ENCODE data around the gene MRPL21.

Gene MRPL21

DNA sequence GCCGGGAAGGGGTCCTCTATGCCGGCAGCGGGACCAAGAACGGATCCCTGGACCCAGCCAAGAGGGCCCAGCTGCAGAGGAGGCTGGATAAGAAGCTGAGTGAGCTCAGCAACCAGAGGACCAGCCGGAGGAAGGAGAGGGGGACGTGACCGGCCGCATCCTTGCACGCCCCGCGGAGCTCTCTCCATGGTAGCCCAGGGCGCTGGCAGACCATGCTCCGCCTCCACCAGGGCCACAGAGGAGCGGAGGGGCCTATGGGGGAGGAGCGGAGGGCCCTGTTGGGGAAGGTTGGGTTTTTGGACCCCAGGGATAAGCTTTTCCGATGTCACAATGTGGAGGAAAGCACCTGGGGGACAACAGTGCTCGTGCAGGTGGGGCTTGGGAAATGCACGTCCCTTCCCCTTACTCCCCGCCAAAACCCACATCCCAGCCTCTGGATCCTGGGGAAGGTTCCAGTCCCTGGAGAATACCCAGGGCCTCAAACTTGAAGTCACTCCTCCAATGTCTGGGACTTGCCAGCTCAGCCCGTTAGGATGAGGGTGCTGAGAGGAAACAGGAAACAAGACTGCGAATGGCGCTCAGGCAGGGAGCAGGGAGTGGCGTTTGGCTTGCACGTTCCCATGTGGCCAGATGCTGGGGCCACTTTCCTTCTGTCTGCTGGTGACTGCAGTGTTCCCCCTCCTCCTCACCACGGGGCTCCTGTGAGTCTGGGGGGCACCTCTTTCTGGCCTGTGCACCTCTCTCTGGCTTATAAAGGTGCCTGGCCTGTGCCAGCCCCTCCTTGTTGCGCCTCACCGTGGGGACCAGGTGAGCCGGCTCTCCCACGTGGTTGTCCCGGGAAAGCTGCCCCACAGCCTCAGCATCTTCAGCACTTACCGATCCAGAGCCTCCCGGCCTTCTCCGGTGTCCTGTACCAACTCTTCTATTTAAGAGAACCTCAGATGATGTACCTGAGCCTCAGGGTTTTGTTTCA, 36.2 kb upstream of the MRPL21 start:
- TF ChIP-seq JUND (IDR thresholded peaks at IDR 0.05; ENCODE audit: low read depth): no peak
- in situ Hi-C loops (cut with HindIII; ENCODE audit: low pct_unique_long_range_greater_than_20kb, low sequenced_read_pairs): no loop called here
- DNase-seq (ENCODE audit: low read depth in 1 of 2, low spot score in 1 of 2): no peak

GRCh38 chr11:68938816-68939582, 35.4 kb upstream of the MRPL21 start:
- in situ Hi-C loops (cut with HindIII; ENCODE audit: low pct_unique_long_range_greater_than_20kb, low sequenced_read_pairs): no loop called here
- DNase-seq (ENCODE audit: low read depth in 1 of 2, low spot score in 1 of 2): no peak
- no peak for TF ChIP-seq JUND (IDR thresholded peaks at IDR 0.05; ENCODE audit: low read depth)

DNA sequence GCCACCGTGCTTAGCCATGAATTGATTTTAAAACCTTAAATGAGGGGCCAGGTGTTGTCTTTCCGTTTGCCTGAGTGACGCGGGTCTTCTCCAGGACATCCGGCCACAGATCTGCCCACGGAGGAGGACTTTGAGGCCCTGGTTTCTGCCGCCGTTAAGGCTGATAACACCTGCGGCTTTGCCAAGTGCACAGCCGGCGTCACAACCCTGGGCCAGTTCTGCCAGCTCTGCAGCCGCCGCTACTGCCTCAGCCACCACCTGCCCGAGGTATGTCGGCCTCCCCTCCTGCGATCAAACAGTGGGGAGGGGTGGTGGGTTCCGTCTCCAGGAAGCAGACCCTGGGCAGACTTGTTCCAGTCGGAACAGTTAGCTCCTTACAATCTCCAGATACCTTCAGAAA, 34.5 kb upstream of the MRPL21 start:
- TF ChIP-seq JUND (IDR thresholded peaks at IDR 0.05; ENCODE audit: low read depth): no peak
- no peak for DNase-seq (ENCODE audit: low read depth in 1 of 2, low spot score in 1 of 2)
- in situ Hi-C loops (cut with HindIII; ENCODE audit: low pct_unique_long_range_greater_than_20kb, low sequenced_read_pairs): no loop called here

- in situ Hi-C loops (cut with HindIII; ENCODE audit: low pct_unique_long_range_greater_than_20kb, low sequenced_read_pairs): no loop called here
- DNase-seq (ENCODE audit: low read depth in 1 of 2, low spot score in 1 of 2): no peak
- no peak for TF ChIP-seq JUND (IDR thresholded peaks at IDR 0.05; ENCODE audit: low read depth)
These were observed 33.3 kb upstream of the MRPL21 start for GRCh38 chr11:68936676-68937620.

- TF ChIP-seq JUND (IDR thresholded peaks at IDR 0.05; ENCODE audit: low read depth): no peak
- in situ Hi-C loops (cut with HindIII; ENCODE audit: low pct_unique_long_range_greater_than_20kb, low sequenced_read_pairs): no loop called here
- DNase-seq (ENCODE audit: low read depth in 1 of 2, low spot score in 1 of 2): no peak
These were observed 32.7 kb upstream of the MRPL21 start for GRCh38 chr11:68936358-68936636.

GRCh38 chr11:68935516-68936357, 32.1 kb upstream of the MRPL21 start:
- no peak for DNase-seq (ENCODE audit: low read depth in 1 of 2, low spot score in 1 of 2)
- in situ Hi-C loops (cut with HindIII; ENCODE audit: low pct_unique_long_range_greater_than_20kb, low sequenced_read_pairs): no loop called here
- no peak for TF ChIP-seq JUND (IDR thresholded peaks at IDR 0.05; ENCODE audit: low read depth)

- in situ Hi-C loops (cut with HindIII; ENCODE audit: low pct_unique_long_range_greater_than_20kb, low sequenced_read_pairs): no loop called here
- no peak for DNase-seq (ENCODE audit: low read depth in 1 of 2, low spot score in 1 of 2)
- TF ChIP-seq JUND (IDR thresholded peaks at IDR 0.05; ENCODE audit: low read depth): no peak
These were observed 31.4 kb upstream of the MRPL21 start for GRCh38 chr11:68935066-68935465.

- no peak for DNase-seq (ENCODE audit: low read depth in 1 of 2, low spot score in 1 of 2)
- in situ Hi-C loops (cut with HindIII; ENCODE audit: low pct_unique_long_range_greater_than_20kb, low sequenced_read_pairs): no loop called here
- no peak for TF ChIP-seq JUND (IDR thresholded peaks at IDR 0.05; ENCODE audit: low read depth)
These were observed 31.0 kb upstream of the MRPL21 start for GRCh38 chr11:68934666-68935065.

GRCh38 chr11:68934321-68934645, 30.7 kb upstream of the MRPL21 start:
- in situ Hi-C loops (cut with HindIII; ENCODE audit: low pct_unique_long_range_greater_than_20kb, low sequenced_read_pairs): no loop called here
- DNase-seq (ENCODE audit: low read depth in 1 of 2, low spot score in 1 of 2): no peak

DNA sequence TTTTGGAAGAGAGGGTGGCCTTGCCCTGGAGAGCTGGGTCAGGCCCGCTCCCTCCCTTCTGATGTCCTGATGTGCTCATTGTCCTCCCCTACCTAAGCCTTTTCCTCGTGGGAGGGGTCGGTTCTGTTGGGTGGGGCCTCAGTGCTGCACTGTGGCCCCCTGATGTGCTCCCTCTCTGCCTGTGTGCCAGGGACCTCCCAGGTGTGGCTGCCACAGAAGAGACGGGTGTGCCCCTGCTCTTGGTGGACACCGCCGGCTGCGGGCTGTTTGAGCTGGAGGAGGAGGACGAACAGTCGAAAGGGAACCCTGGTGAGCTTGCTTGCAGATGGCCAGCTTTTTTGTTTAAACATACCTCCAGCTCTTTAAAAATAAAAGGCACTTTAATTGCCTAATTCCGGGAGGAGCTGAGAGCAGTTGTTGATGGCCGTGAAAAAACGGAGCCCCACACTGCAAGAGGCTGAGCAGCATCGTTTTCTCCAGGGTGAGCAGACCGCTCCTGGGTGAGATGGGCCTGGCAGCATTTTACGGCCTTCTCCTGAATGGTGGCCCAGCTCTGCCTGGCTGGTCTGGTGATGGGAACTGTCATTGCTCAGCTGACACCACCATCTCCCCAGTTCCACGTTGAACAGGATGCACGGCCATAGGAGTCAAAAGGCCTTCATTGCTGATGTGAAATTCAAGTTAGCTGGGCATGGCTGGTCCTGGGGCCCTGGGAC, 30.1 kb upstream of the MRPL21 start:
- in situ Hi-C loops (cut with HindIII; ENCODE audit: low pct_unique_long_range_greater_than_20kb, low sequenced_read_pairs): no loop called here
- no peak for DNase-seq (ENCODE audit: low read depth in 1 of 2, low spot score in 1 of 2)
- no peak for TF ChIP-seq JUND (IDR thresholded peaks at IDR 0.05; ENCODE audit: low read depth)

More at GRCh38 chr11:68934321-68934645, 30.7 kb upstream of the MRPL21 start:
- TF ChIP-seq JUND (IDR thresholded peaks at IDR 0.05; ENCODE audit: low read depth): no peak

- DNase-seq (ENCODE audit: low read depth in 1 of 2, low spot score in 1 of 2): no peak
- in situ Hi-C loops (cut with HindIII; ENCODE audit: low pct_unique_long_range_greater_than_20kb, low sequenced_read_pairs): no loop called here
- no peak for TF ChIP-seq JUND (IDR thresholded peaks at IDR 0.05; ENCODE audit: low read depth)
These were observed 29.4 kb upstream of the MRPL21 start for GRCh38 chr11:68932933-68933577.
